Measurements from ENCODE around the gene POLE.

POLE gene

DNA sequence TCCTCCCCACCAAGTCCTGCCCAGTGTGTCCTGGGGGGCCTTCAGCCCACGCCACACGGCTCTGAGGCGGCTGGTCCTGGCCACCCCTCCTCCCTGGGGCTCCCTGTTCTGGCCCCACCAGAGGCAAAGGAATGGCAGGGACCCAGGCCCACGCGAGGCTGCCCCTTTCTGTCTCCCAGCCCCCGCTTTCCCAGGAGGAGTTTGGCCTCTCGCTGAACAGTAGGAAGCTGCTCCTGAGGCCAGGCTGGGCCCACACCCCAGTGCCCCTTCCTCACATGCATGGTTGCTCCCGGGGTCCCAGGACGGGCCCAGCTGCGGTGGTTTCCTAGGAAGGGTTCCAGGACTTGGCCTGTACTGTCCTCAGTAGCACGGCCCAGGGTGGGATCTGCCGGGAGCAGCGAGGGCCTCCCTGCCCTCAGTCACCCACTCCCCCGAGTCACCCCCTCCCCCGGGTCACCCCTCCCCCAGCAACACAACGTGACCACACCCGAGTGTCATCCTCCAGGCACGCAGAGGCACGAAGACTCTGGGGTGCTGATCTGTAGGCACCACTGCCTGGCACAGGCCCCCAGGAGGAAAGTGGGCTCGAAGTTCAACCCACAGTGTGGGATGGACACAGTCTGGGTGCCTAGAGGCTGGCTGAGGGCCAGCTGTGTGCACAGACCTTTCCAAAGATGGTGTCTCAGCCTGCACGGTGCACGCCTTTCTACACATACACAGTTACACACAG lies 109.8 kb downstream of the POLE start:
- DNase-seq (ENCODE audit: low read depth in 2 of 2) = no peak

DNA sequence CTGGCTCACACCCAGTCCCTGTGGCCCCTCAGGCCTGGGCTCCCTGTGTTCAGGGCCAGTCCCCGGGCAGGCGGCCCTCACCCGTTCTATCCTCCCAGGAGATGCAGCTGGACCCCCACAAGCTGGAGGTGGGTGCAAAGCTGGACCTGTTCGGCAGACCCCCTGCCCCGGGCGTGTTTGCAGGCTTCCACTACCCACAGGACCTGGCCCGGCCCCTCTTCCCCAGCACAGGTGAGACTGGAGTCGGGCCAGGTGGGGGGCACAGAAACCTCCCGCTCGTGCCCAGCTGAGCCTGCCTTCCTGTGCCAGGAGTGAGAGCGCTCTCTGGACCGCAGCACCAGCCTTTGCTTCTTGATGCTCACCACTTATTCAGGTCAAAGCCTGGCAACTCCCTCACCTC lies 110.4 kb downstream of the POLE start:
- DNase-seq (ENCODE audit: low read depth in 2 of 2) = no peak

GRCh38 chr12:132575661-132576060 lies 111.5 kb downstream of the POLE start:
- DNase-seq (ENCODE audit: low read depth in 2 of 2) = no peak

DNA sequence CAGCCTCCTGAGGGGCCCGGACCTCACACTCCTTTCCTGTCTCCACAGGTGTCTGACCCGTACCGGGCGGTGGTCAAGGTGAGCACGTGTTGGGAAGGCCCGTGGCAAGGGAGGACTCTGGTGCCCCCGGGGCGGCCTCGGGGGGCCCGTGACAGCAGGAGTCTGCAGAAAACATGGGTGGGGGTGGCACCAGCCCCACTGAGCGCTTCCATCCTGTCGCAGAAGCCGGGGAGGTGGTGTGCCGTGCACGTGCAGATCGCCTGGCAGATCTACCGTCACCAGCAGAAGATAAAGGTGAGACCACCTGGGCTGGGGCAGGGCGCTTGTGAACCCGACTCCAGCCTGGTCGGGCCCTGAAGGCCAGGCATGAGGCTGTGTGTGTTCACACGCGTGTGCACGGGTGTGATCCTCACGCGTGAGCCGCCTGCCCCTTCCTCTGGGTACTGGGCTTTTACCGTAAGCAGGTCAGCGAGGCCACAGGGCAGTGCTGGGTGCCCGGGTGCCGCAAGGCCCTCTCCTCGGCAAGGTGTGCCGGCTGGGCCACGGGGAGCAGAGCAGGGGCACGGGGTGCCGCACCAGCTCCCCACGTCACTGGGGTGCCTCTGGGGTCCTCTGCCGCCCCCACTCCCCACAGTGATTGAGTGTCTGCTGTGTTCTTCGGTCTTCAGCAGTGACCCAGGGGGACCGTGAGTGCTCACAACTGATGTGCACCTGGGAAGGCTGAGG lies 112.7 kb downstream of the POLE start:
- no peak for DNase-seq (ENCODE audit: low read depth in 2 of 2)
